Measurements from ENCODE around the gene TSGA10.

GRCh38 chr2:98975611-98976010 is 179.1 kb downstream of the TSGA10 start:
- TF ChIP-seq CTCF (IDR thresholded peaks at IDR 0.05) (no peak), POLR2A (IDR thresholded peaks at IDR 0.05) (no peak)
